ENCODE measurements around the gene LCK. TPM values are rescaled to one million over a fixed set of nuclear protein-coding genes. Genes with fewer than 3 reads are reported as not detected.
A peak's percentile ranks its signal among the peaks of the same experiment; 100 is the strongest.

Gene LCK
- total RNA-seq, 4 donors from 2014 or later: 0.26 to 3.9 (median 1.4) TPM

GRCh38 chr1:32330558-32331151, 79.6 kb downstream of the LCK start:
- Histone ChIP-seq H3K27ac (no peak overlapping the region), H3K4me3 (no peak overlapping the region), H3K36me3 (peaks cover 67% of the 10 kb centered on the region), H3K27me3 (no peaks in the 10 kb centered on the region), H3K4me1 (peaks cover 43% of the 10 kb centered on the region), H3K9me3 (no peaks in the 10 kb centered on the region)
- TF ChIP-seq POLR2A (IDR thresholded peaks at IDR 0.05) (no peak), POLR2AphosphoS5 (IDR thresholded peaks at IDR 0.05) (no peak), EP300 (IDR thresholded peaks at IDR 0.05) (no peak)
- TF ChIP-seq, protein P1, sequence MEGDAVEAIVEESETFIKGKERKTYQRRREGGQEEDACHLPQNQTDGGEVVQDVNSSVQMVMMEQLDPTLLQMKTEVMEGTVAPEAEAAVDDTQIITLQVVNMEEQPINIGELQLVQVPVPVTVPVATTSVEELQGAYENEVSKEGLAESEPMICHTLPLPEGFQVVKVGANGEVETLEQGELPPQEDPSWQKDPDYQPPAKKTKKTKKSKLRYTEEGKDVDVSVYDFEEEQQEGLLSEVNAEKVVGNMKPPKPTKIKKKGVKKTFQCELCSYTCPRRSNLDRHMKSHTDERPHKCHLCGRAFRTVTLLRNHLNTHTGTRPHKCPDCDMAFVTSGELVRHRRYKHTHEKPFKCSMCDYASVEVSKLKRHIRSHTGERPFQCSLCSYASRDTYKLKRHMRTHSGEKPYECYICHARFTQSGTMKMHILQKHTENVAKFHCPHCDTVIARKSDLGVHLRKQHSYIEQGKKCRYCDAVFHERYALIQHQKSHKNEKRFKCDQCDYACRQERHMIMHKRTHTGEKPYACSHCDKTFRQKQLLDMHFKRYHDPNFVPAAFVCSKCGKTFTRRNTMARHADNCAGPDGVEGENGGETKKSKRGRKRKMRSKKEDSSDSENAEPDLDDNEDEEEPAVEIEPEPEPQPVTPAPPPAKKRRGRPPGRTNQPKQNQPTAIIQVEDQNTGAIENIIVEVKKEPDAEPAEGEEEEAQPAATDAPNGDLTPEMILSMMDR (IDR thresholded peaks at IDR 0.05): no peak
- WGBS: 91% methylated on average over 11 of the region's 12 CpGs
- DNase-seq (ENCODE audit: low spot score in 2 of 2): no peak

- no peak for DNase-seq (ENCODE audit: low spot score in 2 of 2)
- Histone ChIP-seq H3K36me3 (peaks cover 59% of the 10 kb centered on the region), H3K9me3 (no peaks in the 10 kb centered on the region), H3K4me3 (no peak overlapping the region), H3K27ac (peak overlapping the region; percentile 60), H3K4me1 (peaks cover 51% of the 10 kb centered on the region), H3K27me3 (no peaks in the 10 kb centered on the region)
- TF ChIP-seq, protein P1 (IDR thresholded peaks at IDR 0.05): no peak
- no peak for TF ChIP-seq POLR2A (IDR thresholded peaks at IDR 0.05)
- TF ChIP-seq POLR2AphosphoS5 (IDR thresholded peaks at IDR 0.05): no peak
- TF ChIP-seq EP300 (IDR thresholded peaks at IDR 0.05): no peak
- 90% methylated on average over 12 of the region's 12 CpGs for WGBS
These were observed 80.5 kb downstream of the LCK start for GRCh38 chr1:32331549-32331948.

DNA sequence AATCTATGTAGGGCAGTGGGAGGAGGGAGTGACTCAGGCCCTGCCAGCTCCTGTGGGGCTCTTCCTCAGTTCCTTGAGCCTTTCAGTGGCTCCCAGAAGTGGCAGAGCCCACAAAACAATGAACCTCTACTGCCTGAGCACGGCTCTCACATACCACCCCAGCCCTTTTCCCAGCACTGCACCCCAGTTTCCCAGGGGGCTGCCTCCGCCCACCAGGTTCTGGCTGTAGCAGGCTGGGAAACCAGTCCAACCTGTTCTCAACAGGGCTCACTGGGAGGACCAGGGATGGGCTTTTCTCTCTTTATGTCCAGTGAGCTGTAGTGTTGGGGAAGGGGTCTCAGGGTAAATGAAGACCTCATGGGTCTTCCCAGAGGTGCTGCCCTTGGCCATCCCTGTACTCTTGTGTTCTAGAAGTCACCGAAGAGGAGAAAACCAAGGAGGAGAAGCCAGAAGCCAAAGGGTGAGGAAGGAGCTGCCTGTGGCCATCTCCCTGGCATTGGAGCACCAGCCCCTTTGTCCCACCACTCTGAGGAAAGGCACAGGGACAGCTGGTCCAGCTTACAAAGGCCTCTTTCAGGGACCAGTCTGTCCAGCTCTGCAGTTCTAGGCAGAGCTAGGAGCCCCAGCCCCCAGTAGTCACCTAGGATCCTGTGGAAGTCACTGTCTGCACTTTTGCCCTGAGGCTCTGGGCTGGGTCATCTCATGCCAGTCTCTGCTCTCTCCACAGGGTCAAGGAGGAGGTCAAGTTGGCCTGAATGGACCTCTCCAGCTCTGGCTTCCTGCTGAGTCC, 81.4 kb downstream of the LCK start:
- H3K36me3 ChIP-seq: peaks cover 51% of the 10 kb centered on the region
- TF ChIP-seq POLR2A (IDR thresholded peaks at IDR 0.05) (no peak), POLR2AphosphoS5 (IDR thresholded peaks at IDR 0.05) (no peak), EP300 (IDR thresholded peaks at IDR 0.05) (no peak)
- TF ChIP-seq, protein P1 (IDR thresholded peaks at IDR 0.05): no peak

DNA sequence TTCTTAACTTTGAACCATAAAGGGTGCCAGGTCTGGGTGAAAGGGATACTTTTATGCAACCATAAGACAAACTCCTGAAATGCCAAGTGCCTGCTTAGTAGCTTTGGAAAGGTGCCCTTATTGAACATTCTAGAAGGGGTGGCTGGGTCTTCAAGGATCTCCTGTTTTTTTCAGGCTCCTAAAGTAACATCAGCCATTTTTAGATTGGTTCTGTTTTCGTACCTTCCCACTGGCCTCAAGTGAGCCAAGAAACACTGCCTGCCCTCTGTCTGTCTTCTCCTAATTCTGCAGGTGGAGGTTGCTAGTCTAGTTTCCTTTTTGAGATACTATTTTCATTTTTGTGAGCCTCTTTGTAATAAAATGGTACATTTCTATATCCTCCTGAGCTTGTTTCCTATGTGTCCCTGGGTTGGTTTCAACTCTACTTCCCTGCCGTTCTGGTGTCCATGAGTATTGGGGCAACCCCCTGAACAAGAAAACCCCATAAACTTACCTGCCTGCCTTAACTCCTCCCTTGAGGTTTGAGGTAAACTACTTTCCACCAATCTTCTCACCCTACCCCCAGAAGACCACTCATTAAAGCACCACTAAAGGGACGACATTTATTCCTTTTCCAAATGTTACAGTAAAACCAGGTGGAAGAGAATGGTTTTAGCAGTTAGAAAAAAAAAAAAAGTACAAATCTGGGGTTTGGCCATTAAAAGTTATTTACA, 82.3 kb downstream of the LCK start:
- H3K27ac ChIP-seq: peak overlapping the region; percentile 60
- H3K4me1 ChIP-seq: peaks cover 70% of the 10 kb centered on the region
- H3K9me3 ChIP-seq: no peaks in the 10 kb centered on the region
- no peak for DNase-seq (ENCODE audit: low spot score in 2 of 2)
- WGBS: 75% methylated on average over 3 of the region's 3 CpGs
- TF ChIP-seq EP300 (IDR thresholded peaks at IDR 0.05): no peak
- TF ChIP-seq, protein P1 (IDR thresholded peaks at IDR 0.05): no peak
- TF ChIP-seq POLR2AphosphoS5 (IDR thresholded peaks at IDR 0.05): no peak
- no peak for TF ChIP-seq POLR2A (IDR thresholded peaks at IDR 0.05)
- no peaks in the 10 kb centered on the region for H3K27me3 ChIP-seq
- no peak overlapping the region for H3K4me3 ChIP-seq
- peaks cover 43% of the 10 kb centered on the region for H3K36me3 ChIP-seq

More for the DNA sequence above, 81.4 kb downstream of the LCK start:
- no peaks in the 10 kb centered on the region for H3K27me3 ChIP-seq
- peaks cover 61% of the 10 kb centered on the region for H3K4me1 ChIP-seq
- DNase-seq (ENCODE audit: low spot score in 2 of 2): no peak
- 75% methylated on average over 3 of the region's 3 CpGs for WGBS
- H3K9me3 ChIP-seq: no peaks in the 10 kb centered on the region
- no peak overlapping the region for H3K4me3 ChIP-seq
- peak overlapping the region; percentile 60 for H3K27ac ChIP-seq
